Peyer's patch (tissue), 4 donors: Measurements from ENCODE around the gene PCDHB15. TPM values are rescaled to one million over a fixed set of nuclear protein-coding genes. Genes with fewer than 3 reads are reported as not detected.
"Not testable (repeated sequence)": the region's sequence is repeated elsewhere in the genome, so short reads cannot be mapped to it uniquely, and the experiment has no call there.

Source experiments
- DNase-seq, 3 donors: peaks; one replicate each; pipeline ENCODE4 v3.0.0-alpha.2; 2017 to 2019
- H3K27ac ChIP-seq, 4 donors: fragments of 200-600 bp; sonication (generic); one replicate each; pipeline ENCODE4 v1.5.1; 2016 to 2019
- H3K27me3 ChIP-seq, 2 donors: fragments of 200-600 bp; sonication (generic); one replicate each; pipeline ENCODE4 v1.5.1; 2019
- H3K36me3 ChIP-seq, 3 donors: fragments of 200-600 bp; sonication (generic); one replicate each; pipeline ENCODE4 v1.5.1; 2016 to 2019
- H3K4me1 ChIP-seq, 4 donors: fragments of 200-600 bp; sonication (generic); one replicate each; pipeline ENCODE4 v1.5.1; 2016 to 2019
- H3K4me3 ChIP-seq, 4 donors: fragments of 200-600 bp; sonication (generic); 1 replicate in 3 of 4; 2 replicates in 1 of 4; pipeline ENCODE4 v1.5.1; 2016 to 2019; ENCODE audit warnings: mild to moderate bottlenecking in 1 of 4
- H3K9me3 ChIP-seq, 4 donors: fragments of 200-600 bp; sonication (generic); one replicate each; pipeline ENCODE4 v1.5.1; 2016 to 2019; ENCODE audit warnings: mild to moderate bottlenecking in 1 of 4
- CTCF ChIP-seq, 6 experiments: fragments of 450-650 bp in 4 of 6; fragments of 200-600 bp in 2 of 6; sonication (generic) in 1 of 6; IDR thresholded peaks; one replicate each; pipeline ENCODE4 v1.5.1; 2017 to 2019; ENCODE audit warnings: antibody characterized with exemption in 6 of 6, mild to moderate bottlenecking in 3 of 6, moderate library complexity in 1 of 6
- POLR2A ChIP-seq, 2 donors: fragments of 450-650 bp; IDR thresholded peaks; one replicate each; pipeline ENCODE4 v1.5.1; 2017; ENCODE audit warnings: antibody characterized with exemption in 2 of 2, mild to moderate bottlenecking in 2 of 2, moderate library complexity in 2 of 2
- total RNA-seq, 4 donors: library from RNA; depleted of rRNA; stranded (reverse); fragments of >200 nt; gene quantifications; one replicate each; pipeline ENCODE4 v1.1.0, GENCODE V29; 2016

The PCDHB15 gene
- total RNA-seq, 4 donors from 2014 or later = 0.27 to 0.35 TPM; not detected in 2

GRCh38 chr5:141236516-141237313, 8.5 kb upstream of the PCDHB15 start:
- H3K4me1 ChIP-seq = no peaks in the 10 kb centered on the region
- no peak for TF ChIP-seq CTCF (IDR thresholded peaks at IDR 0.05)
- TF ChIP-seq POLR2A (IDR thresholded peaks at IDR 0.05) = no peak
- no peak for DNase-seq
- H3K4me3 ChIP-seq = no peak overlapping the region
- H3K27me3 ChIP-seq = no peaks in the 10 kb centered on the region
- H3K9me3 ChIP-seq = peaks cover 0 to 60% (median 17%) of the 10 kb centered on the region in 4 donors
- no peak overlapping the region for H3K27ac ChIP-seq
- no peaks in the 10 kb centered on the region for H3K36me3 ChIP-seq

- H3K27ac ChIP-seq = no peak overlapping the region
- H3K27me3 ChIP-seq = no peaks in the 10 kb centered on the region
- no peak overlapping the region for H3K4me3 ChIP-seq
- DNase-seq = no peak
- TF ChIP-seq CTCF (IDR thresholded peaks at IDR 0.05) (no peak), POLR2A (IDR thresholded peaks at IDR 0.05) (no peak)
- H3K9me3 ChIP-seq = peaks cover 0 to 72% (median 20%) of the 10 kb centered on the region in 4 donors
- no peaks in the 10 kb centered on the region for H3K4me1 ChIP-seq
- H3K36me3 ChIP-seq = no peaks in the 10 kb centered on the region
These were observed 3.7 kb upstream of the PCDHB15 start for GRCh38 chr5:141241496-141241895.

- DNase-seq, H3K4me3 ChIP-seq, H3K27me3 ChIP-seq, H3K27ac ChIP-seq, H3K4me1 ChIP-seq, H3K36me3 ChIP-seq: not testable (repeated sequence)
- H3K9me3 ChIP-seq = peaks cover 0 to 90% (median 20%) of the 10 kb centered on the region in 4 donors
These were observed 1.8 kb downstream of the PCDHB15 start for GRCh38 chr5:141246971-141247370.

- peaks cover 0 to 92% (median 19%) of the 10 kb centered on the region in 4 donors for H3K9me3 ChIP-seq
- not testable (repeated sequence) for H3K36me3 ChIP-seq, H3K27ac ChIP-seq, DNase-seq, H3K27me3 ChIP-seq, H3K4me1 ChIP-seq, H3K4me3 ChIP-seq
These were observed 2.2 kb downstream of the PCDHB15 start for GRCh38 chr5:141247434-141247833.

- Histone ChIP-seq H3K27me3 (no peaks in the 10 kb centered on the region), H3K36me3 (no peaks in the 10 kb centered on the region), H3K4me1 (no peaks in the 10 kb centered on the region), H3K4me3 (no peak overlapping the region), H3K27ac (no peak overlapping the region), H3K9me3 (peaks cover 0 to 89% (median 19%) of the 10 kb centered on the region in 4 donors)
- DNase-seq = no peak
- TF ChIP-seq CTCF (IDR thresholded peaks at IDR 0.05) (no peak), POLR2A (IDR thresholded peaks at IDR 0.05) (no peak)
These were observed 5.4 kb downstream of the PCDHB15 start for GRCh38 chr5:141250576-141250975.

- TF ChIP-seq CTCF (IDR thresholded peaks at IDR 0.05) (no peak), POLR2A (IDR thresholded peaks at IDR 0.05) (no peak)
- Histone ChIP-seq H3K27ac (no peak overlapping the region), H3K4me3 (no peak overlapping the region)
These were observed 13.3 kb downstream of the PCDHB15 start for GRCh38 chr5:141258464-141258863.

More at GRCh38 chr5:141258464-141258863, 13.3 kb downstream of the PCDHB15 start:
- no peaks in the 10 kb centered on the region for H3K4me1 ChIP-seq
- no peaks in the 10 kb centered on the region for H3K27me3 ChIP-seq
- no peaks in the 10 kb centered on the region for H3K36me3 ChIP-seq
- DNase-seq = no peak
- H3K9me3 ChIP-seq = peaks cover 0 to 94% (median 33%) of the 10 kb centered on the region in 4 donors
